IPS DF 6.9 (cell line): ENCODE data around the gene PNPLA6.

Experiments
- DNase-seq: peaks from one replicate; pipeline ENCODE4 v3.0.0-alpha.2; 2013; ENCODE audit warnings: low read depth, low spot score
- H3K27ac ChIP-seq: one replicate; pipeline ENCODE4 v1.5.1; 2013; ENCODE audit warnings: low read length, control low read depth
- H3K27me3 ChIP-seq: 2 replicates; pipeline ENCODE4 v1.6.1; 2013; ENCODE audit warnings: mild to moderate bottlenecking, low read length; ENCODE audit not compliant: control insufficient read depth, insufficient read depth
- H3K36me3 ChIP-seq: 2 replicates; pipeline ENCODE4 v1.6.1; 2013; ENCODE audit warnings: low read length; ENCODE audit not compliant: control insufficient read depth, insufficient read depth
- H3K4me1 ChIP-seq: 2 replicates; pipeline ENCODE4 v1.6.1; 2013; ENCODE audit warnings: low read length; ENCODE audit not compliant: control insufficient read depth, insufficient read depth
- H3K4me3 ChIP-seq: 2 replicates; pipeline ENCODE4 v1.5.1; 2013; ENCODE audit warnings: mild to moderate bottlenecking, low read length
- H3K9me3 ChIP-seq: 2 replicates; pipeline ENCODE4 v1.6.1; 2013; ENCODE audit warnings: low read length, inconsistent platforms; ENCODE audit not compliant: control insufficient read depth, insufficient read depth
- WGBS: extraction: QIAGEN DNeasy Blood & Tissue Kit; methylation state at CpG from one replicate; pipeline ENCODE4 v1.1.7; 2013; ENCODE audit warnings: mixed read lengths, missing lambda C conversion rate; ENCODE audit not compliant: insufficient read length, insufficient coverage; 5-methylcytosine and 5-hydroxymethylcytosine counted together

The PNPLA6 gene

DNA sequence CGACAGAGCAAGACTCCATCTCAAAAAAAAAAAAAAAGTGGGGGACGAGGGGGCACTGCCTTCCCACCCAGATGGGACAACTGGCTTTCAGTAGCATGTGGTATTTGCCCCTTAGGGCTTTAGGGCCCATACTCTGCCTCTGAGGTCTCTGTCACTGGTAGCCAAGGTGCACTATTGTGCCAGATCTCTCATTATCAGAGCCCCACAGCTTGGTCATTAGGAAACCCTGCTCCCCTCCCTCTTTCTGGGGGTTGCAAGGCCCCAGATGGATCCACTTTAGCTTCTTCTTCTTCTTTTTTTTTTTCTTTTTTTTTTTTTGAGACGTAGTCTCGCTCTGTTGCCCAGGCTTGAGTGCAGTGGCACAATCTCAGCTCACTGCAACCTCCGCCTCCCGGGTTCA lies 30.8 kb upstream of the PNPLA6 start:
- WGBS, result no CpG with 5 or more reads among the region's 6 CpGs
- Histone ChIP-seq H3K27ac (no peak overlapping the region), H3K27me3 (no peaks in the 10 kb centered on the region), H3K9me3 (no peaks in the 10 kb centered on the region), H3K4me3 (no peak overlapping the region), H3K4me1 (no peaks in the 10 kb centered on the region; the same call in 1 of the 2 replicates), H3K36me3 (no peaks in the 10 kb centered on the region)
- DNase-seq, result no peak

GRCh38 chr19:7505288-7505681 lies 30.2 kb upstream of the PNPLA6 start:
- no peak for DNase-seq
- Histone ChIP-seq H3K27ac (no peak overlapping the region), H3K27me3 (no peaks in the 10 kb centered on the region), H3K4me1 (no peaks in the 10 kb centered on the region; the same call in 1 of the 2 replicates), H3K36me3 (no peaks in the 10 kb centered on the region), H3K9me3 (no peaks in the 10 kb centered on the region), H3K4me3 (no peak overlapping the region)
- WGBS, result no CpG with 5 or more reads among the region's 19 CpGs

DNA sequence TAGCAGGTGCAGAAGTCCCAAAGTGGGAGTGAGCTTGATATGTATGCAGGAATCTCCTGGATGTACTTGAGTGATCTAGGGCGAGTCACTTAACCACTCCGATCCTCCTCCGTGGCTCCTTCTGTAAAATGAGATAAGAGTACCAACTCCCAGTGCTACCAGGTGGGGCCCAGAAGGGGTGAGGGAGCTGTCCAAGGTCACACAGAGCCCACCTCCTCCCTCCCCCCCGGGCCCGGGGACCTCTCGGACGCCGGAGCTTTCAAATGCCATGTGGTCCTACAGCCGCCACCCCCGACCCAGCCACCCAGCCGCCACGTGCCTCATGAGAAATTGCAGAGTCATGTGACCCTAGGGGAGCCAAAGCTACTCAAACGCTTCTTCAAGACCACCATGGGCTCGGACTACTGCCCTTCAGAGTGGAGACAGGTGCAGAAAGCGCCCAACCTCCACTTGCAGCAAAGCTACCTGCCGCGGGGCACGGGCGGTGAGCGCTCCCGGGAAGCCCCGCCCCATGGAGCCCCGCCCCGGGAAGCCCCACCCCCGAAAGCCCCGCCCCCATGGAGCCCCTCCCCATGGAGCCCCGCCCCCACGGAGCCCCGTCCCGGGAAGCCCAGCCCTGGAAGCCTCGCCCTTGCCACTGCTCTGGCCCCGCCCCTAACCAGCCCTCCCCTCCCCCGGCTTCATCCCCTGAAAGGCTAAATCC lies 29.7 kb upstream of the PNPLA6 start:
- DNase-seq, result no peak
- H3K27me3 ChIP-seq, result no peaks in the 10 kb centered on the region
- no peaks in the 10 kb centered on the region for H3K36me3 ChIP-seq
- H3K9me3 ChIP-seq, result no peaks in the 10 kb centered on the region
- H3K4me3 ChIP-seq, result peak overlapping the region; percentile 33; the same call in 1 of the 2 replicates
- no peaks in the 10 kb centered on the region; the same call in 1 of the 2 replicates for H3K4me1 ChIP-seq
- no CpG with 5 or more reads among the region's 33 CpGs for WGBS
- H3K27ac ChIP-seq, result no peak overlapping the region

DNA sequence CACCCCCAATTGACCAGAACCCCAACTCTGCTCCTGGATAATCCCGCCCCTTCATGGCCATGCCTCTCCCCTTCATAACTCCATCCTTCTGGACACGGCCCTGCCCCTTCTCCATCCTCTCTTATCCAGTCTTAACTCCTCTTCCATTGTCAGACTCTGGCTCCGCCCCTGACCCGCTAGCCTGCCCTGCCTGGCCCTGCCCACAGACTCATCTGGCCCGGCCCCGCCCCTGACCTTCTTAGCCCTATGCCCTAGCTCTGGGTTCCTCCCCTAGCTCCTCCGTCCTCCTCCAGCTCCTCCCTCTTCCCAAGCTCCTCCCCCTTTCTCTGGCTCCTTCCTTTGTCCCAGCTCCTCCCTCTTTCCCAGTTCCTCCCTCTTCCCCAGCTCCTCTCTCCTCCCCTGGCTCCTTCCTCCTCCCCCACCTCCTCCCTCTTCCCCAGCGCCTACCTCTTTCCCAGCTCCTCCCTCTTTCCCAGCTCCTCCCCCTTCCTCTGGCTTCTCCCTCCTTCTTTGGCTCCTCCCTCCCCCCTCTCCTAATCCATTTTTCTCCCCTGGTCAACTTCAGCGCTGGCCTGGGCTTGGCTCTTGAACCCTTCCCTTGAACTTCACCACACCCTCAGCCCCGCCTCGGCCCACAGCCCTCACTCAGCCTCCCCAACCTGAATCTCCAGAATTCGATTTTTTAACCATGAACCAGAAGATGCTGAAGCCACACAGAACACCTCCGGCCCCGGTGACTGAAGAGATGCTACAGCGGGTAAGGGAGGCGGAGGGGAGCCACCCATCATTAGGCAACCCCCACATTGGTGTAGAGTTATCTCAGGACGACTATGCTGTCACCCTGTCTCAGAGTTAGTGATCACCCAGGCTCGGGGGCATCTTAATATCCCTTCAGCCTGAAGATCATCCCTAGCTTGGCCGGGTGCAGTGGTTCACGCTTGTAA lies 28.9 kb upstream of the PNPLA6 start:
- Histone ChIP-seq H3K27ac (no peak overlapping the region), H3K27me3 (no peaks in the 10 kb centered on the region), H3K9me3 (no peaks in the 10 kb centered on the region), H3K4me3 (peak overlapping the region; percentile 33; the same call in 1 of the 2 replicates), H3K36me3 (no peaks in the 10 kb centered on the region), H3K4me1 (no peaks in the 10 kb centered on the region; the same call in 1 of the 2 replicates)
- DNase-seq, result peak; percentile 95
- WGBS, result no CpG with 5 or more reads among the region's 20 CpGs

GRCh38 chr19:7507884-7508283 lies 27.6 kb upstream of the PNPLA6 start:
- Histone ChIP-seq H3K4me3 (no peak overlapping the region), H3K27ac (no peak overlapping the region), H3K9me3 (no peaks in the 10 kb centered on the region), H3K27me3 (no peaks in the 10 kb centered on the region), H3K4me1 (no peaks in the 10 kb centered on the region; the same call in 1 of the 2 replicates), H3K36me3 (no peaks in the 10 kb centered on the region)
- WGBS, result no CpG with 5 or more reads among the region's 11 CpGs
- DNase-seq, result peak; percentile 92

DNA sequence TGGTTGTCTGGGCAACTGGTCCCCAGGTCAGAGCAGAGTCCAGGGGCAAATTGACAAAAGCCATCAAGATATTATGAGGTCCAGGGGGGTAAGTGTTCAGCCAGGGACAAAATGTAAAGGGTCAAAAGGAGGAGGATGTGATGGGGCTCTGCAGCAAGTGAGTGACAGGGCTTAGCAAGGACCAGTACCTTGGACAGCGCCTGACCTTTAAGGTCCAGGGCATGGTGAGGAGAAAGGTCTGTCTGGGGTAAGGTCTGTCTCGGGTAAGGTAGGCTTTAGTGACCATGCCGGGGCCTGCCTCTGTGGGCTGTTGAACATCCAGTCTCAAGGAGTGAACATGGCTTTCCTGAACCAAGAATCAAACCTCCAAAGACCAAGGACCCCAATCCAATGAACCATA lies 25.9 kb upstream of the PNPLA6 start:
- Histone ChIP-seq H3K4me1 (no peaks in the 10 kb centered on the region; the same call in 1 of the 2 replicates), H3K27me3 (no peaks in the 10 kb centered on the region), H3K27ac (no peak overlapping the region), H3K36me3 (no peaks in the 10 kb centered on the region), H3K9me3 (no peaks in the 10 kb centered on the region), H3K4me3 (no peak overlapping the region)
- WGBS, result no CpG with 5 or more reads among the region's 3 CpGs
- no peak for DNase-seq

GRCh38 chr19:7512400-7512851 lies 23.1 kb upstream of the PNPLA6 start:
- no peaks in the 10 kb centered on the region for H3K36me3 ChIP-seq
- no peak overlapping the region for H3K4me3 ChIP-seq
- no peak for DNase-seq
- H3K9me3 ChIP-seq, result no peaks in the 10 kb centered on the region
- H3K4me1 ChIP-seq, result peaks cover 2% of the 10 kb centered on the region; the same call in 1 of the 2 replicates
- no peak overlapping the region for H3K27ac ChIP-seq
- H3K27me3 ChIP-seq, result no peaks in the 10 kb centered on the region
- WGBS, result no CpG with 5 or more reads among the region's 6 CpGs

GRCh38 chr19:7513809-7514642 lies 21.5 kb upstream of the PNPLA6 start:
- no CpG with 5 or more reads among the region's 5 CpGs for WGBS
- Histone ChIP-seq H3K36me3 (no peaks in the 10 kb centered on the region), H3K9me3 (no peaks in the 10 kb centered on the region), H3K27ac (no peak overlapping the region), H3K4me3 (no peak overlapping the region), H3K27me3 (no peaks in the 10 kb centered on the region), H3K4me1 (peaks cover 2% of the 10 kb centered on the region; the same call in 1 of the 2 replicates)
- no peak for DNase-seq

DNA sequence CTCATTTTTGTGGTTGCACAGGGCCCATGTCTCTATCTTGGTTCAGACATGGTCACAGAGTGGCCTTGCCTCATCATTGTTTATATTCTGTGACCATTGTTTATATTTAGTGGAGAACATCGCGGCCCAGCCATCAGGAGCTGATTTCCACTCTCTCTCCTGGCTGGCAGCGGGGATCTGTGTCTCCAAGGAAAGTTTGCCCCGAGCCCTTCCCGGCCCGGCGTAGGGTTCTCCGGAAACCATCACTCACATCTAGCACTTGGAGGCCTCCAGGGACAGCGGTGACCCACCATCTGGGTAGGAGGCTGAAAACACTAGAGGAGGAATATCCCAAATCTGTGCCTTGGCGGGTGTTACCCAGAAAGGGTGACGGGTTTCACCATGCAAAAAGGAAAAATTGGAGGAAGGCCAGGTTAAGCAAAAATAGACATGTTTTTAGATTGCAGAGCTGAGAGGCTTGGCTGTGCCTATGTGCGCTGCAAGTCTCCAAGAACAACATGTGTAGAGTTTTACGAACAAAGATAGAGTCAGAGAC lies 20.3 kb upstream of the PNPLA6 start:
- no CpG with 5 or more reads among the region's 13 CpGs for WGBS
- H3K27me3 ChIP-seq, result no peaks in the 10 kb centered on the region
- DNase-seq, result no peak
- no peak overlapping the region for H3K4me3 ChIP-seq
- H3K9me3 ChIP-seq, result no peaks in the 10 kb centered on the region
- H3K4me1 ChIP-seq, result peaks cover 2% of the 10 kb centered on the region; the same call in 1 of the 2 replicates
- no peak overlapping the region for H3K27ac ChIP-seq
- peaks cover 6% of the 10 kb centered on the region; the same call in 1 of the 2 replicates for H3K36me3 ChIP-seq
